Duodenal mucosa (tissue), 2 donors: ENCODE measurements around the gene TAB2.

Experiments
- H3K27ac ChIP-seq: one replicate; pipeline ENCODE4 v1.7.0; 2013; ENCODE audit warnings: low read depth, low read length
- H3K27me3 ChIP-seq, 2 donors: one replicate each; pipeline ENCODE4 v1.7.0; 2013; ENCODE audit warnings: low read length in 2 of 2, control low read depth in 1 of 2; ENCODE audit not compliant: insufficient read depth in 2 of 2, control insufficient read depth in 1 of 2
- H3K36me3 ChIP-seq, 2 donors: one replicate each; pipeline ENCODE4 v1.7.0; 2013; ENCODE audit warnings: low read length in 2 of 2, control low read depth in 1 of 2; ENCODE audit not compliant: insufficient read depth in 2 of 2, control insufficient read depth in 1 of 2
- H3K4me1 ChIP-seq, 2 donors: one replicate each; pipeline ENCODE4 v1.7.0; 2013; ENCODE audit warnings: low read length in 2 of 2, control low read depth in 1 of 2; ENCODE audit not compliant: insufficient read depth in 2 of 2, control insufficient read depth in 1 of 2
- H3K4me3 ChIP-seq, 2 donors: one replicate each; pipeline ENCODE4 v1.7.0; 2013; ENCODE audit warnings: low read length in 2 of 2, low read depth in 1 of 2
- H3K9ac ChIP-seq, 2 donors: one replicate each; pipeline ENCODE4 v1.7.0; 2013; ENCODE audit warnings: low read length in 2 of 2, low read depth in 1 of 2
- H3K9me3 ChIP-seq, 2 donors: one replicate each; pipeline ENCODE4 v1.7.0; 2013; ENCODE audit warnings: low read length in 2 of 2, control low read depth in 1 of 2; ENCODE audit not compliant: control insufficient read depth in 1 of 2

The TAB2 gene

GRCh38 chr6:149331043-149331807 lies 13.7 kb downstream of the TAB2 start:
- Histone ChIP-seq H3K4me3 (no peak overlapping the region), H3K36me3 (no peaks in the 10 kb centered on the region), H3K27ac (no peak overlapping the region), H3K27me3 (no peaks in the 10 kb centered on the region), H3K9me3 (no peaks in the 10 kb centered on the region), H3K4me1 (peaks cover 11 to 48% of the 10 kb centered on the region in 2 donors), H3K9ac (no peak overlapping the region)

GRCh38 chr6:149331871-149332270 lies 14.4 kb downstream of the TAB2 start:
- H3K9ac ChIP-seq = no peak overlapping the region
- H3K27ac ChIP-seq = no peak overlapping the region
- H3K36me3 ChIP-seq = no peaks in the 10 kb centered on the region
- no peak overlapping the region for H3K4me3 ChIP-seq
- no peaks in the 10 kb centered on the region for H3K27me3 ChIP-seq
- peaks cover 11 to 53% of the 10 kb centered on the region in 2 donors for H3K4me1 ChIP-seq
- no peaks in the 10 kb centered on the region for H3K9me3 ChIP-seq

- no peaks in the 10 kb centered on the region for H3K36me3 ChIP-seq
- no peaks in the 10 kb centered on the region for H3K9me3 ChIP-seq
- H3K27me3 ChIP-seq = no peaks in the 10 kb centered on the region
- H3K27ac ChIP-seq = no peak overlapping the region
- H3K4me1 ChIP-seq = peaks cover 4 to 49% of the 10 kb centered on the region in 2 donors
- no peak overlapping the region for H3K9ac ChIP-seq
- H3K4me3 ChIP-seq = no peak overlapping the region
Measured at GRCh38 chr6:149332602-149333265, 15.2 kb downstream of the TAB2 start.

- Histone ChIP-seq H3K27ac (no peak overlapping the region), H3K27me3 (no peaks in the 10 kb centered on the region), H3K9me3 (no peaks in the 10 kb centered on the region), H3K9ac (no peak overlapping the region), H3K36me3 (no peaks in the 10 kb centered on the region), H3K4me3 (no peak overlapping the region), H3K4me1 (peaks cover 4 to 50% of the 10 kb centered on the region in 2 donors)
Measured at GRCh38 chr6:149333266-149333620, 15.7 kb downstream of the TAB2 start.

- H3K4me3 ChIP-seq = no peak overlapping the region
- no peak overlapping the region for H3K9ac ChIP-seq
- H3K9me3 ChIP-seq = no peaks in the 10 kb centered on the region
- no peaks in the 10 kb centered on the region for H3K27me3 ChIP-seq
- peaks cover 4 to 49% of the 10 kb centered on the region in 2 donors for H3K4me1 ChIP-seq
- no peaks in the 10 kb centered on the region for H3K36me3 ChIP-seq
- H3K27ac ChIP-seq = no peak overlapping the region
Measured at GRCh38 chr6:149334201-149334600, 16.7 kb downstream of the TAB2 start.

GRCh38 chr6:149334682-149335160 lies 17.2 kb downstream of the TAB2 start:
- no peak overlapping the region for H3K9ac ChIP-seq
- H3K4me1 ChIP-seq = peaks cover 4 to 47% of the 10 kb centered on the region in 2 donors
- no peak overlapping the region for H3K4me3 ChIP-seq
- H3K36me3 ChIP-seq = no peaks in the 10 kb centered on the region
- H3K9me3 ChIP-seq = no peaks in the 10 kb centered on the region
- H3K27me3 ChIP-seq = no peaks in the 10 kb centered on the region
- H3K27ac ChIP-seq = no peak overlapping the region

GRCh38 chr6:149335924-149336608 lies 18.6 kb downstream of the TAB2 start:
- Histone ChIP-seq H3K27ac (no peak overlapping the region), H3K9ac (no peak overlapping the region), H3K4me1 (peaks cover 4 to 51% of the 10 kb centered on the region in 2 donors), H3K9me3 (no peaks in the 10 kb centered on the region), H3K27me3 (no peaks in the 10 kb centered on the region), H3K4me3 (no peak overlapping the region), H3K36me3 (no peaks in the 10 kb centered on the region)

- Histone ChIP-seq H3K36me3 (no peaks in the 10 kb centered on the region), H3K4me3 (no peak overlapping the region), H3K4me1 (peaks cover 4 to 52% of the 10 kb centered on the region in 2 donors), H3K9me3 (no peaks in the 10 kb centered on the region), H3K27ac (no peak overlapping the region), H3K27me3 (no peaks in the 10 kb centered on the region), H3K9ac (no peak overlapping the region)
Measured at GRCh38 chr6:149336609-149336928, 19.1 kb downstream of the TAB2 start.

- H3K4me3 ChIP-seq = no peak overlapping the region
- no peak overlapping the region for H3K27ac ChIP-seq
- H3K36me3 ChIP-seq = no peaks in the 10 kb centered on the region
- no peak overlapping the region for H3K9ac ChIP-seq
- no peaks in the 10 kb centered on the region for H3K27me3 ChIP-seq
- peaks cover 4 to 49% of the 10 kb centered on the region in 2 donors for H3K4me1 ChIP-seq
- no peaks in the 10 kb centered on the region for H3K9me3 ChIP-seq
Measured at GRCh38 chr6:149337320-149337719, 19.8 kb downstream of the TAB2 start.

GRCh38 chr6:149340200-149340599 lies 22.7 kb downstream of the TAB2 start:
- Histone ChIP-seq H3K4me1 (peaks cover 5 to 42% of the 10 kb centered on the region in 2 donors), H3K36me3 (peaks cover 0 to 3% of the 10 kb centered on the region in 2 donors), H3K4me3 (no peak overlapping the region), H3K27ac (no peak overlapping the region), H3K9me3 (no peaks in the 10 kb centered on the region), H3K9ac (no peak overlapping the region), H3K27me3 (no peaks in the 10 kb centered on the region)
